LNCaP clone FGC (cell line): Measurements from ENCODE around the gene MYCBP2.

Experiments used
- DNase-seq: peaks from one replicate; pipeline ENCODE4 v3.0.0-alpha.2; 2011; ENCODE audit warnings: low read depth
- H3K4me3 ChIP-seq: 2 replicates; pipeline ENCODE4 v1.5.1; 2011; ENCODE audit warnings: mild to moderate bottlenecking, low read depth, low read length, control low read depth
- CTCF ChIP-seq: IDR thresholded peaks from 2 replicates; pipeline ENCODE4 v1.5.1; 2012; ENCODE audit warnings: mild to moderate bottlenecking; ENCODE audit not compliant: control insufficient read depth, insufficient read depth; ENCODE audit errors: extremely low read depth

The MYCBP2 gene

GRCh38 chr13:77095288-77095687, 231.6 kb downstream of the MYCBP2 start:
- DNase-seq, result no peak
- H3K4me3 ChIP-seq, result no peak overlapping the region
- no peak for TF ChIP-seq CTCF

DNA sequence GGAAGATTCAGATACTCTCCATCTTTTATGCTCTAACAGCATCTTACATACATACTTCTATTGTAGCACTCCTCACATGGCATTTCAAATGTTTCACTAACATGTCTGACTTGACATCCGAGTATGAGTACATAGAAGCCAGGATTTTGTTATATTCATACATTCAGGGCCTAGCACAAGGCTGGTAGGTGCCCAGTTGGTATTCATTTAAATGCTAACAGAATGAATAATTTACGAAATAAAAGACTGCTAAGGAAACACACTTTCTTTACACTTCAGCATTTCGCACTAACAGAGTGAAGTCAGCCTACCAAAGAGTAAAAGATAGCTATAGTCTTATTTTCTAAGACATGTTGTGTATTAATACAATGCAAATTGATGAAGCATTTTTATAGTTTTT, 232.1 kb downstream of the MYCBP2 start:
- no peak for DNase-seq
- no peak overlapping the region for H3K4me3 ChIP-seq
- TF ChIP-seq CTCF, result no peak

DNA sequence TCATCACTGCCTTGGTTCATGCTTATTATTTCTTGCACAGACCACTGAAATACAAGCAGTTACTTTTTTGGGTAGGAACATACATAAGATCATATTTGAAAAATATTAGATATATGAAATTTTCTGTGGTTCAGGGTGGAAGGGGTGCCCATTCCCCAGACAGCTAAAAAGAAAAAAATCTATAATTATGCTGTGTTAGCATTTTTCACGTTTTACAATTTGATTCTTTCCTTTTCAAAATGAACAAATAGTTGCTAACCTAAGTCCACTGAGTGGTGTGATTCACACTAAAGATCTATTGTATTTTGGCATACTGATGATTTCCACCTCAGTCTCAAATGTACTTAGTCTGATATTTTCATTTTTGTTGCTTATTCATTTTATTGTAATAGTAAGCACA, 233.2 kb downstream of the MYCBP2 start:
- no peak for TF ChIP-seq CTCF
- H3K4me3 ChIP-seq, result no peak overlapping the region
- no peak for DNase-seq

DNA sequence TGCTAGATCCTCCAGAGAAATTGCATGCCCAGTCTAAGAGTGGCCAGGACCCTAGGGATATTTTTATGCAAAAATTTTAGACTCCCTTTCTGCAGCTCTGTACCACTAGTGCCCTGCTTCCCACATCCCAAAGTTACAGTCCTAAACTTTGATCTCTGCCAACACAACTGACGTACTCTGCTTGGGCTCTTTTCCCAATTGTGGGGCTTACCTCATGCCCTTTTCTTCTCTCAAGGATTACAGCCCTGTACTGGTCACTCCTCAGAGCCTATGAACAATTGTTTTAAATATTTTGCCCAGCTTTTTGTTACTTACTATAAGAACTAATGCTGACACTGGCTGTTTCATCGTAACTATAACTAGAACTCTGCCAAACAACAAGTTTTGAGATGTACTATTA, 242.1 kb downstream of the MYCBP2 start:
- TF ChIP-seq CTCF, result no peak
- no peak overlapping the region for H3K4me3 ChIP-seq
- no peak for DNase-seq

- H3K4me3 ChIP-seq, result no peak overlapping the region
- no peak for DNase-seq
- no peak for TF ChIP-seq CTCF
These were observed 246.9 kb downstream of the MYCBP2 start for GRCh38 chr13:77079902-77080413.

DNA sequence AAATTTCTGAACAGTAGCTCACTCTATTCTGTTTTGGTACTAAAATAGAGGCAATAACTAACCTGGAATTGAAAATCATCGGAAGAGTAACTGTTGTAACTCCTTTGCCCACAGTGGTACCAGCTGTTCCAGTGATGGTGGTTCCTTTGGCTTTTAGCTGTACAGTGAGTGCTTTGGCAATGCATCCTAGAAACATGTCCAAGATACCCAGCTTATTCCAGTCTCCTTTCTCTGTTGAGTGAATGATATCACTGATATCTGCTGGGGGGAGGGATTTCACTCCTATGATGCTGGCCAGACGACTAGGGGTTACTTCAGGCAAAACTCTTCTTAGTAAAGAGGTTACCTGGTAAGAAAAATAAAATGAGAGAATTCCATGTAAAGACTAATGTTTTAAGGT, 259.4 kb downstream of the MYCBP2 start:
- no peak for DNase-seq
- no peak for TF ChIP-seq CTCF
- no peak overlapping the region for H3K4me3 ChIP-seq

DNA sequence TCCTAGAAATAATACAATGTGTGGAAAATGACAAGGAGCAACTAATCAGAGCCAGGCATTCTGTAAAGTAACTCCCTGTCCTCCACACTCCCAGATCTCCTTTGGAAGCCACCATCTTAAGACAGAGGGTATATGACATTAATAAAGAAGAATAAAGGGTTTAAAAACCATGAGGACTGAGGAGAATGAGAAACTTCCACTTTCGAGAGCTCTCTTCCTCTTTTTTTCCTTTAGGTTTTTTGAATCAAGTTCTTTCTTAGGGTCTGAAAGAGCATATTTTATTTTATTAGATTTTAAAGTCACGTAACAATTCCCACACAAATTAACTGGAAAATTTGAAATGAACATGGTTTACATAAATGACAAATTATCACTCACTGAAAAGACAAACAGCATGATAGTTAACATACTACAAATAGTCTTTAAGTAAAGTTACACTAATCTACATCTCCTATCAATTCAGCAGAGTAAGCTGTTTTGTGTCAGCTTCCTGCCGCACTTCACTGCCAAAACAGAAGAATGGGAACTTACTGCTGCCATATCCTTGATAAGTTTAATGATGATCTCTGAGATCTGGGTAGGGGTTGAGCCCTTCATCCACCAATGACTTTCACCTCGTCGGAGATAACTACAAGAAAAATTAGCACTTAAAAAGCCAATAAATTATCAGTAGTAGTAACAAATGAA, 261.3 kb downstream of the MYCBP2 start:
- H3K4me3 ChIP-seq, result no peak overlapping the region
- DNase-seq, result no peak
- no peak for TF ChIP-seq CTCF
